Endothelial cell of umbilical vein (primary cell): ENCODE measurements around the gene CGB8.

ENCODE experiments used
- POLR2A ChIP-seq: IDR thresholded peaks from 2 replicates; pipeline ENCODE4 v1.6.1; 2012; ENCODE audit warnings: low read depth, mild to moderate bottlenecking, control low read depth, low read length
- POLR2AphosphoS5 ChIP-seq: IDR thresholded peaks from 2 replicates; pipeline ENCODE4 v1.6.1; 2012; ENCODE audit warnings: low read depth, mild to moderate bottlenecking, control low read depth, low read length, moderate library complexity; ENCODE audit not compliant: insufficient read depth
- TF ChIP-seq, protein P1 (sequence below), 2 donors: IDR thresholded peaks; 1 replicate in 1 of 2; 2 replicates in 1 of 2; pipeline ENCODE4 v1.5.1; 2011; ENCODE audit warnings: low read length in 2 of 2, mild to moderate bottlenecking in 2 of 2, moderate library complexity in 2 of 2, control low read depth in 1 of 2, inconsistent platforms in 1 of 2, low read depth in 1 of 2; ENCODE audit not compliant: insufficient read depth in 1 of 2; ENCODE audit errors: extremely low read depth in 1 of 2

DNA sequence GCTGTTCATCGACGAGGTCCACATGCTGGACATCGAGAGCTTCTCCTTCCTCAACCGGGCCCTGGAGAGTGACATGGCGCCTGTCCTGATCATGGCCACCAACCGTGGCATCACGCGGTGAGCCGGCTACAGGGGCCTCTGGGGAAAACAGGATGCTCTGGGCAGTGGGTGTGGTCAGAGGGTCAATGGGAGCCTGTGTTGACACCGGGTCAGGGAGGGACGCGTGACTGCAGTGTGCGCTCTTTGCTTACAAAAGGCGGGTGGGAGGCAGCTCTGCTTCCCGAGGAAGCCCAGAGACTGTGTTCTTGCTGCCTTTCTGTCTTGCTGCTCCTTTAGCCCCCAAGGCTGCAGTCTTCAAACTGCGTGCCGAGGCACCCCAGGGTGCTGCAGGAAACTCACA, 37.7 kb downstream of the CGB8 start:
- TF ChIP-seq POLR2AphosphoS5 = no peak
- TF ChIP-seq POLR2A = no peak
- TF ChIP-seq, protein P1, sequence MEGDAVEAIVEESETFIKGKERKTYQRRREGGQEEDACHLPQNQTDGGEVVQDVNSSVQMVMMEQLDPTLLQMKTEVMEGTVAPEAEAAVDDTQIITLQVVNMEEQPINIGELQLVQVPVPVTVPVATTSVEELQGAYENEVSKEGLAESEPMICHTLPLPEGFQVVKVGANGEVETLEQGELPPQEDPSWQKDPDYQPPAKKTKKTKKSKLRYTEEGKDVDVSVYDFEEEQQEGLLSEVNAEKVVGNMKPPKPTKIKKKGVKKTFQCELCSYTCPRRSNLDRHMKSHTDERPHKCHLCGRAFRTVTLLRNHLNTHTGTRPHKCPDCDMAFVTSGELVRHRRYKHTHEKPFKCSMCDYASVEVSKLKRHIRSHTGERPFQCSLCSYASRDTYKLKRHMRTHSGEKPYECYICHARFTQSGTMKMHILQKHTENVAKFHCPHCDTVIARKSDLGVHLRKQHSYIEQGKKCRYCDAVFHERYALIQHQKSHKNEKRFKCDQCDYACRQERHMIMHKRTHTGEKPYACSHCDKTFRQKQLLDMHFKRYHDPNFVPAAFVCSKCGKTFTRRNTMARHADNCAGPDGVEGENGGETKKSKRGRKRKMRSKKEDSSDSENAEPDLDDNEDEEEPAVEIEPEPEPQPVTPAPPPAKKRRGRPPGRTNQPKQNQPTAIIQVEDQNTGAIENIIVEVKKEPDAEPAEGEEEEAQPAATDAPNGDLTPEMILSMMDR (IDR thresholded peaks at IDR 0.05; ENCODE audit: extremely low read depth in 1 of 2, insufficient read depth in 1 of 2, low read depth in 1 of 2, low read length in 2 of 2) = no peak
